ENCODE data around the gene ATN1. TPM values are rescaled to one million over a fixed set of nuclear protein-coding genes. Genes with fewer than 3 reads are reported as not detected.

The ATN1 gene
- total and polyA plus RNA-seq, 9 of the 15 experiments (the other 6 are each of a cell fraction or from before 2014, with no cell fraction given), result 0.15 to 49.8 (median 2.7) TPM

DNA sequence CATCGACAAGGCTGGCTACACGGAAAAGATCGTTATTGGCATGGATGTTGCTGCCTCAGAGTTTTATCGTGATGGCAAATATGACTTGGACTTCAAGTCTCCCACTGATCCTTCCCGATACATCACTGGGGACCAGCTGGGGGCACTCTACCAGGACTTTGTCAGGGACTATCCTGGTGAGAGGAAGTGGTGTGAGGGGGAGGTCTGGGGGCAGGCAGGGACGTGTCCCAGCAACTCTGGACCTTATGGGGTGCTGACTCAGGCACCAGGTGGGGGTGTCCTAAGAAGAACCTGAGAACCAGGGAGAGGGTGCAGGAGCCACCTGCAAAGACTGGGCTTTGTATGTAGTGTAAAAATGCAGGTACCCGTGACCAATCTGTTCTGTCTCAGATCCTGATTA, 8.2 kb upstream of the ATN1 start:
- H3K4me3 ChIP-seq, result no peak overlapping the region
- H3K36me3 ChIP-seq (ENCODE audit: control insufficient read depth, insufficient read depth, low read length), result peaks cover 28% of the 10 kb centered on the region; the same call in 2 of the 3 replicates
- ChIA-PET CTCF (ENCODE audit: low intra/inter-chr PET ratio) (interaction anchor here (1.1 kb wide), 1 partner anchor 194 kb away, joined by 4 read pairs; no protein-coding TSS in a partner anchor), POLR2A (interaction anchor here (0.7 to 1.5 kb wide), 5 partner anchors 10 to 119 kb away, joined by 3 to 5 read pairs (median 3); partner anchors contain the start of genes C12orf57 and RNU7-1)
- 42% methylated on average over 6 of the region's 7 CpGs for WGBS (ENCODE audit: insufficient coverage, low coverage, missing lambda C conversion rate)
- no peak overlapping the region for H3K27ac ChIP-seq (ENCODE audit: extremely low read depth, low read depth, low read length)
- no peaks in the 10 kb centered on the region for H3K27me3 ChIP-seq (ENCODE audit: control insufficient read depth in 2 of 2, insufficient read depth in 2 of 2, low read length in 2 of 2)
- no peak overlapping the region; the same call in 1 of the 2 replicates for H3K4me2 ChIP-seq (ENCODE audit: insufficient read depth, low read length)
- in situ Hi-C loops (cut with MboI), result no loop called here
- no peak for ATAC-seq
- intact Hi-C loops (cut with micrococcal nuclease), result no loop called here
- H3K79me2 ChIP-seq (ENCODE audit: control insufficient read depth, insufficient read depth, low read length), result peaks cover 19% of the 10 kb centered on the region
- H3K9me1 ChIP-seq (ENCODE audit: control insufficient read depth, insufficient read depth, low read length), result peaks cover 6% of the 10 kb centered on the region
- FAIRE-seq, result no peak
- no peak overlapping the region; a peak in 1 of 4 replicates for H3K9ac ChIP-seq (ENCODE audit: insufficient read depth in 1 of 2, low read depth in 2 of 2, low read length in 2 of 2)
- H4K20me1 ChIP-seq (replicated peaks; ENCODE audit: control insufficient read depth, insufficient read depth, low read length), result no peaks in the 10 kb centered on the region
- H3K9me3 ChIP-seq (replicated peaks; ENCODE audit: control insufficient read depth, insufficient read depth, low read depth, low read length), result no peaks in the 10 kb centered on the region
- no peak overlapping the region for H2AFZ ChIP-seq (ENCODE audit: low read depth, low read length)
- BruUV-seq (replicated peaks), result no TSS peak
- TF ChIP-seq ZKSCAN8 (CRISPR knock-in tag; IDR thresholded peaks at IDR 0.05), result no peak
- peak; percentile 67 for TF ChIP-seq SPI1 (IDR thresholded peaks at IDR 0.05; ENCODE audit: borderline replicate concordance, low read depth, low read length)
- H3K4me1 ChIP-seq (replicated peaks in 1 of 2; ENCODE audit: control insufficient read depth in 2 of 2, insufficient read depth in 2 of 2, low read length in 2 of 2), result peaks cover 14 to 27% of the 10 kb centered on the region in 2 experiments; a peak in 4 of 5 replicates
- DNase-seq (ENCODE audit: extremely low read depth in 1 of 4, low spot score in 3 of 4), result peak in 1 of 4 experiments; percentile 20

DNA sequence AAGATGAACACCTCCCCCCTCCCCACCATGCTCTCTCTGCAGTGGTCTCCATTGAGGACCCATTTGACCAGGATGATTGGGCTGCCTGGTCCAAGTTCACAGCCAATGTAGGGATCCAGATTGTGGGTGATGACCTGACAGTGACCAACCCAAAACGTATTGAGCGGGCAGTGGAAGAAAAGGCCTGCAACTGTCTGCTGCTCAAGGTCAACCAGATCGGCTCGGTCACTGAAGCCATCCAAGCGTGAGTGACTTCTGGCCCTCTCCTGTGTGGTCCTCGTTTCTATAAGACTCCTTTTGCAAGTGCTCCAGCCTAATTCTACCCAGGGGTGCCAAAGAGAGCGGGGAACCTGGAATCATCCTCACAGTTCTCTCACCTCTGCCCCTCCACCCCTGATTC, 6.2 kb upstream of the ATN1 start:
- Histone ChIP-seq H3K9me1 (ENCODE audit: control insufficient read depth, insufficient read depth, low read length) (peaks cover 4% of the 10 kb centered on the region), H3K79me2 (ENCODE audit: control insufficient read depth, insufficient read depth, low read length) (0 out of 3 replicates have a peak, but pooled peaks cover 3% of the 10 kb centered on the region), H3K9ac (ENCODE audit: insufficient read depth in 1 of 2, low read depth in 2 of 2, low read length in 2 of 2) (peak overlapping the region in 1 of 2 experiments; percentile 36; a peak in 1 of 4 replicates), H3K9me3 (replicated peaks; ENCODE audit: control insufficient read depth, insufficient read depth, low read depth, low read length) (no peaks in the 10 kb centered on the region), H2AFZ (ENCODE audit: low read depth, low read length) (no peak overlapping the region), H3K27ac (ENCODE audit: extremely low read depth, low read depth, low read length) (no peak overlapping the region), H3K36me3 (ENCODE audit: control insufficient read depth, insufficient read depth, low read length) (peaks cover 26% of the 10 kb centered on the region; the same call in 2 of the 3 replicates), H3K4me2 (ENCODE audit: insufficient read depth, low read length) (no peak overlapping the region), H3K4me1 (replicated peaks in 1 of 2; ENCODE audit: control insufficient read depth in 2 of 2, insufficient read depth in 2 of 2, low read length in 2 of 2) (peaks cover 19 to 26% of the 10 kb centered on the region in 2 experiments; a peak in 4 of 5 replicates), H3K27me3 (ENCODE audit: control insufficient read depth in 2 of 2, insufficient read depth in 2 of 2, low read length in 2 of 2) (no peaks in the 10 kb centered on the region), H3K4me3 (no peak overlapping the region), H4K20me1 (replicated peaks; ENCODE audit: control insufficient read depth, insufficient read depth, low read length) (no peaks in the 10 kb centered on the region)
- ChIA-PET POLR2A (interaction anchor here (0.8 to 1.0 kb wide), 3 partner anchors 18 to 31 kb away, joined by 3 read pairs; partner anchors contain the start of genes C12orf57 and RNU7-1), CTCF (ENCODE audit: low intra/inter-chr PET ratio) (no interaction called here)
- in situ Hi-C loops (cut with MboI) (no loop called here), intact Hi-C loops (cut with micrococcal nuclease) (no loop called here)
- no TSS peak for BruUV-seq (replicated peaks)
- no peak for DNase-seq (ENCODE audit: extremely low read depth in 1 of 4, low spot score in 3 of 4)
- ATAC-seq, result no peak
- FAIRE-seq, result no peak
- 64% methylated on average over 6 of the region's 7 CpGs for WGBS (ENCODE audit: insufficient coverage, low coverage, missing lambda C conversion rate)
- no peak for TF ChIP-seq DNMT1 (IDR thresholded peaks at IDR 0.05)
- TF ChIP-seq PHF21A (IDR thresholded peaks at IDR 0.05; ENCODE audit: borderline replicate concordance, low read depth), result no peak
- TF ChIP-seq ZNF780A (CRISPR knock-in tag; IDR thresholded peaks at IDR 0.05), result no peak
- TF ChIP-seq SMARCE1 (IDR thresholded peaks at IDR 0.05), result no peak
- TF ChIP-seq HLTF (IDR thresholded peaks at IDR 0.05), result no peak
- TF ChIP-seq FOXK1 (CRISPR knock-in tag; IDR thresholded peaks at IDR 0.05; ENCODE audit: borderline replicate concordance), result no peak
- TF ChIP-seq ZNF143 (CRISPR knock-in tag; IDR thresholded peaks at IDR 0.05), result no peak
- TF ChIP-seq, protein P1, sequence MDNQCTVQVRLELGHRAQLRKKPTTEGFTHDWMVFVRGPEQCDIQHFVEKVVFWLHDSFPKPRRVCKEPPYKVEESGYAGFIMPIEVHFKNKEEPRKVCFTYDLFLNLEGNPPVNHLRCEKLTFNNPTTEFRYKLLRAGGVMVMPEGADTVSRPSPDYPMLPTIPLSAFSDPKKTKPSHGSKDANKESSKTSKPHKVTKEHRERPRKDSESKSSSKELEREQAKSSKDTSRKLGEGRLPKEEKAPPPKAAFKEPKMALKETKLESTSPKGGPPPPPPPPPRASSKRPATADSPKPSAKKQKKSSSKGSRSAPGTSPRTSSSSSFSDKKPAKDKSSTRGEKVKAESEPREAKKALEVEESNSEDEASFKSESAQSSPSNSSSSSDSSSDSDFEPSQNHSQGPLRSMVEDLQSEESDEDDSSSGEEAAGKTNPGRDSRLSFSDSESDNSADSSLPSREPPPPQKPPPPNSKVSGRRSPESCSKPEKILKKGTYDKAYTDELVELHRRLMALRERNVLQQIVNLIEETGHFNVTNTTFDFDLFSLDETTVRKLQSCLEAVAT (IDR thresholded peaks at IDR 0.05), result no peak
- TF ChIP-seq EWSR1 (IDR thresholded peaks at IDR 0.05; ENCODE audit: borderline replicate concordance, low read depth, partially characterized antibody), result no peak
- no peak for TF ChIP-seq TAF7 (tag; IDR thresholded peaks at IDR 0.05)
- no peak for TF ChIP-seq TOE1 (IDR thresholded peaks at IDR 0.05; ENCODE audit: borderline replicate concordance)
- no peak for TF ChIP-seq TOE1 (CRISPR knock-in tag; IDR thresholded peaks at IDR 0.05; ENCODE audit: borderline replicate concordance, low read depth)
- TF ChIP-seq DMBX1 (CRISPR knock-in tag; IDR thresholded peaks at IDR 0.05; ENCODE audit: borderline replicate concordance), result no peak

All from K562 (cell line).